ENCODE measurements around the gene POLR2L.

DNA sequence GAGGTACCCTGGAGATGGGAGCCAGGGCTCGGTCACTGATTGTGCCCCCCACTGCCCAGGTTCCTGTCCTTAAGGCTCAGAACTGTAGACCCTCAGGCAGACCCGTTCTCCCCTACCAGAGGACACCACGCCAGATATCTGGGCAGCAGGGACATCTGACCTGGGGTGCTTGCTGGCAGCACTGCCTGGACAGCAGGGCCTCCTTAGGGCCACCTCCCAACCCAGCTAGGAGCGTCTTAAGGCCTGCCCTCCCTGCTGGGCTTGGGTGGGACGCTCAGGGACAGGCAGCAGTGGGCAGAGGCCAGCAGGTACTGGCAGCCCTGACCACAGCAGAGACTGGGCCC is 3.1 kb downstream of the POLR2L start:
- TF ChIP-seq, protein P1, sequence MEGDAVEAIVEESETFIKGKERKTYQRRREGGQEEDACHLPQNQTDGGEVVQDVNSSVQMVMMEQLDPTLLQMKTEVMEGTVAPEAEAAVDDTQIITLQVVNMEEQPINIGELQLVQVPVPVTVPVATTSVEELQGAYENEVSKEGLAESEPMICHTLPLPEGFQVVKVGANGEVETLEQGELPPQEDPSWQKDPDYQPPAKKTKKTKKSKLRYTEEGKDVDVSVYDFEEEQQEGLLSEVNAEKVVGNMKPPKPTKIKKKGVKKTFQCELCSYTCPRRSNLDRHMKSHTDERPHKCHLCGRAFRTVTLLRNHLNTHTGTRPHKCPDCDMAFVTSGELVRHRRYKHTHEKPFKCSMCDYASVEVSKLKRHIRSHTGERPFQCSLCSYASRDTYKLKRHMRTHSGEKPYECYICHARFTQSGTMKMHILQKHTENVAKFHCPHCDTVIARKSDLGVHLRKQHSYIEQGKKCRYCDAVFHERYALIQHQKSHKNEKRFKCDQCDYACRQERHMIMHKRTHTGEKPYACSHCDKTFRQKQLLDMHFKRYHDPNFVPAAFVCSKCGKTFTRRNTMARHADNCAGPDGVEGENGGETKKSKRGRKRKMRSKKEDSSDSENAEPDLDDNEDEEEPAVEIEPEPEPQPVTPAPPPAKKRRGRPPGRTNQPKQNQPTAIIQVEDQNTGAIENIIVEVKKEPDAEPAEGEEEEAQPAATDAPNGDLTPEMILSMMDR (IDR thresholded peaks at IDR 0.05), result no peak
- no peak for TF ChIP-seq POLR2A (IDR thresholded peaks at IDR 0.05)
- no peak for TF ChIP-seq EP300 (IDR thresholded peaks at IDR 0.05)
